A673 (cell line): ENCODE measurements around the gene RAB3C. TPM values are rescaled to one million over a fixed set of nuclear protein-coding genes. Genes with fewer than 3 reads are reported as not detected.

ENCODE experiments used
- BruUV-seq: library from RNA; stranded (reverse); fragments of 400-500 nt; replicated peaks from 2 replicates; lab custom pipeline; 2021; lab: Mats Ljungman, UMichigan
- CTCF ChIA-PET: fragments of 300-600 bp; sonication (Branson Sonifier 250); formaldehyde crosslinking; loops from one replicate; lab custom pipeline; 2022; ENCODE audit warnings: antibody characterized with exemption; lab: Charles Lee
- POLR2A ChIA-PET: fragments of 300-600 bp; sonication (Branson Sonifier 250); formaldehyde crosslinking; loops from one replicate; lab custom pipeline; 2022; ENCODE audit warnings: antibody characterized with exemption; ENCODE audit not compliant: low non-redundant PET; lab: Charles Lee
- DNase-seq: peaks from one replicate; pipeline ENCODE4 v3.0.0-alpha.2; 2015; ENCODE audit warnings: low spot score
- H3K27ac ChIP-seq: fragments of 200-600 bp; sonication (generic); 2 replicates; pipeline ENCODE4 v1.5.1; 2016; ENCODE audit warnings: mixed run types, low read depth, mild to moderate bottlenecking, mixed read lengths, antibody characterized with exemption, low read length; ENCODE audit not compliant: poor library complexity, severe bottlenecking
- H3K27me3 ChIP-seq: fragments of 200-600 bp; sonication (generic); replicated peaks from 2 replicates; pipeline ENCODE4 v1.6.1; 2017; ENCODE audit warnings: mixed run types, low read depth, mild to moderate bottlenecking, mixed read lengths, antibody characterized with exemption, low read length; ENCODE audit not compliant: insufficient read depth, poor library complexity
- H3K36me3 ChIP-seq: fragments of 200-600 bp; sonication (generic); 2 replicates; pipeline ENCODE4 v1.6.1; 2016; ENCODE audit warnings: mixed run types, mild to moderate bottlenecking, mixed read lengths, antibody characterized with exemption, low read length; ENCODE audit not compliant: insufficient read depth, poor library complexity, severe bottlenecking
- H3K4me1 ChIP-seq: fragments of 200-600 bp; sonication (generic); 2 replicates; pipeline ENCODE4 v1.6.1; 2017; ENCODE audit warnings: mixed run types, mild to moderate bottlenecking, mixed read lengths, antibody characterized with exemption, low read length; ENCODE audit not compliant: insufficient read depth, poor library complexity, severe bottlenecking
- H3K4me3 ChIP-seq: fragments of 200-600 bp; sonication (generic); 2 replicates; pipeline ENCODE4 v1.5.1; 2016; ENCODE audit warnings: low read depth, mixed run types, mild to moderate bottlenecking, mixed read lengths, low read length; ENCODE audit not compliant: poor library complexity, severe bottlenecking
- H3K9me3 ChIP-seq: fragments of 200-600 bp; sonication (generic); 2 replicates; pipeline ENCODE4 v1.6.1; 2016; ENCODE audit warnings: mixed run types, low read depth, mild to moderate bottlenecking, mixed read lengths, antibody characterized with exemption, low read length; ENCODE audit not compliant: poor library complexity, severe bottlenecking
- CTCF ChIP-seq: fragments of 300-800, 200-600 bp; sonication (generic); conservative IDR thresholded peaks from 2 replicates; pipeline ENCODE4 v1.5.1; 2017; ENCODE audit warnings: low read depth, mild to moderate bottlenecking, antibody characterized with exemption, low read length, moderate library complexity, mixed read lengths
- EZH2 ChIP-seq: fragments of 200-600 bp; sonication (generic); IDR thresholded peaks from 2 replicates; pipeline ENCODE4 v1.6.1; 2017; ENCODE audit warnings: borderline replicate concordance, low read depth, mild to moderate bottlenecking, mixed read lengths, antibody characterized with exemption, low read length; ENCODE audit not compliant: poor library complexity, severe bottlenecking
- intact Hi-C: fragments of 100-400 bp; cut with micrococcal nuclease; formaldehyde crosslinking; loops from one replicate; pipeline ENCODE4 v1.10.0; 2022; ENCODE audit not compliant: unreplicated experiment
- total RNA-seq: library from RNA; stranded (reverse); gene quantifications from 2 replicates; pipeline ENCODE4 v1.2.3, GENCODE V29; 2021

Gene RAB3C
- total RNA-seq, 1 experiment from 2014 or later, result 0.64 TPM

- intact Hi-C loops, result no loop called here
- Histone ChIP-seq H3K4me3 (no peak overlapping the region), H3K9me3 (no peaks in the 10 kb centered on the region), H3K4me1 (no peaks in the 10 kb centered on the region), H3K27ac (no peak overlapping the region), H3K27me3 (peaks cover 6% of the 10 kb centered on the region), H3K36me3 (no peaks in the 10 kb centered on the region)
- BruUV-seq, result no TSS peak
- CTCF ChIA-PET, result no interaction called here
- no peak for TF ChIP-seq CTCF
- TF ChIP-seq EZH2, result no peak
- no peak for DNase-seq
- POLR2A ChIA-PET, result no interaction called here
Observed at GRCh38 chr5:58855851-58856739, 273.2 kb downstream of the RAB3C start.

GRCh38 chr5:58857609-58858008 lies 274.7 kb downstream of the RAB3C start:
- H3K36me3 ChIP-seq, result no peaks in the 10 kb centered on the region
- TF ChIP-seq CTCF (no peak), EZH2 (no peak)
- no peak overlapping the region for H3K27ac ChIP-seq
- POLR2A ChIA-PET, result no interaction called here
- H3K4me1 ChIP-seq, result no peaks in the 10 kb centered on the region
- H3K4me3 ChIP-seq, result no peak overlapping the region
- H3K9me3 ChIP-seq, result no peaks in the 10 kb centered on the region
- CTCF ChIA-PET, result no interaction called here
- intact Hi-C loops, result no loop called here
- H3K27me3 ChIP-seq, result no peaks in the 10 kb centered on the region
- no TSS peak for BruUV-seq
- DNase-seq, result no peak

GRCh38 chr5:58860680-58861079 lies 277.8 kb downstream of the RAB3C start:
- intact Hi-C loops, result no loop called here
- ChIA-PET POLR2A (interaction anchor here (0.7 kb wide), 1 partner anchor 505 kb away, joined by 3 read pairs; no protein-coding TSS in a partner anchor), CTCF (interaction anchor here (0.7 to 1.2 kb wide), 2 partner anchors 19 to 31 kb away, joined by 3 to 5 read pairs; no protein-coding TSS in a partner anchor)
- Histone ChIP-seq H3K4me3 (no peak overlapping the region), H3K4me1 (no peaks in the 10 kb centered on the region), H3K27ac (no peak overlapping the region), H3K27me3 (peaks cover 8% of the 10 kb centered on the region), H3K36me3 (no peaks in the 10 kb centered on the region), H3K9me3 (no peaks in the 10 kb centered on the region)
- TF ChIP-seq CTCF (no peak), EZH2 (no peak)
- no peak for DNase-seq
- BruUV-seq, result no TSS peak
